Measurements from ENCODE around the gene BACE2.

- TF ChIP-seq CTCF (IDR thresholded peaks at IDR 0.05; ENCODE audit: extremely low read depth in 1 of 2, insufficient read depth in 1 of 2, low read depth in 1 of 2, low read length in 2 of 2) (no peak), POLR2A (IDR thresholded peaks at IDR 0.05; ENCODE audit: low read depth, low read length) (no peak), FOS (IDR thresholded peaks at IDR 0.05; ENCODE audit: borderline replicate concordance, insufficient read depth, low read length) (no peak)
Observed at GRCh38 chr21:41136286-41136685, 31.7 kb upstream of the BACE2 start.
